BLaER1 treated with 17β-estradiol and CSF1 and Interleukin-3, amounts not matched to agents 10 nM and 100 nM (cell line): ENCODE measurements around the gene SEPHS2.
"Not testable (repeated sequence)": the region's sequence is repeated elsewhere in the genome, so short reads cannot be mapped to it uniquely, and the experiment has no call there.

Source experiments
- H3K27ac ChIP-seq, 11 experiments: shearing (Covaris generic); formaldehyde crosslinking; 2 replicates each; pipeline ENCODE4 v1.8.1; 2022
- H3K27me3 ChIP-seq, 11 experiments: shearing (Covaris generic); formaldehyde crosslinking; 2 replicates each; pipeline ENCODE4 v1.8.1; 2022
- H3K36me3 ChIP-seq, 11 experiments: shearing (Covaris generic); formaldehyde crosslinking; 2 replicates each; pipeline ENCODE4 v1.8.1; 2022
- H3K4me1 ChIP-seq, 10 experiments: shearing (Covaris generic); formaldehyde crosslinking; 2 replicates each; pipeline ENCODE4 v1.8.1; 2022
- H3K4me2 ChIP-seq, 11 experiments: shearing (Covaris generic); formaldehyde crosslinking; 2 replicates each; pipeline ENCODE4 v1.8.1; 2022
- H3K4me3 ChIP-seq, 10 experiments: shearing (Covaris generic); formaldehyde crosslinking; 2 replicates each; pipeline ENCODE4 v1.8.1; 2022
- H3K9ac ChIP-seq, 11 experiments: shearing (Covaris generic); formaldehyde crosslinking; 2 replicates each; pipeline ENCODE4 v1.8.1; 2022
- H3K9me3 ChIP-seq, 11 experiments: shearing (Covaris generic); formaldehyde crosslinking; replicated peaks in 1 of 11; 2 replicates each; pipeline ENCODE4 v1.8.1; 2022
- H4K20me1 ChIP-seq, 11 experiments: shearing (Covaris generic); formaldehyde crosslinking; 2 replicates each; pipeline ENCODE4 v1.8.1; 2022
- Cebpa-rat ChIP-seq, 11 experiments: shearing (Covaris generic); IDR thresholded peaks; 2 replicates each; pipeline ENCODE4 v1.8.1; 2022

Gene SEPHS2

GRCh38 chr16:30401768-30402425 is 43.8 kb downstream of the SEPHS2 start:
- Histone ChIP-seq H3K9ac (peak overlapping the region in 3 of 11 experiments; percentile 83 to 90 (median 83); a peak in 4 of 22 replicates), H3K27ac (peak overlapping the region in 5 of 11 experiments; percentile 85 to 89 (median 88); a peak in 4 of 22 replicates), H3K4me1 (peaks cover 46 to 84% (median 70%) of the 10 kb centered on the region in 10 experiments), H3K9me3 (no peaks in the 10 kb centered on the region), H3K36me3 (peaks cover 13 to 25% (median 18%) of the 10 kb centered on the region in 11 experiments), H3K27me3 (no peaks in the 10 kb centered on the region), H3K4me3 (no peak overlapping the region), H4K20me1 (peaks cover 0 to 17% (median 0%) of the 10 kb centered on the region in 11 experiments; a peak in 3 of 22 replicates), H3K4me2 (peak overlapping the region in 9 of 11 experiments; percentile 81 to 99 (median 95); a peak in 16 of 22 replicates)
- TF ChIP-seq Cebpa-rat (IDR thresholded peaks at IDR 0.05) = no peak

GRCh38 chr16:30399435-30400186 is 46.1 kb downstream of the SEPHS2 start:
- H3K4me3 ChIP-seq = peak overlapping the region; percentile 60 to 82 (median 64)
- peaks cover 52 to 77% (median 62%) of the 10 kb centered on the region in 10 experiments for H3K4me1 ChIP-seq
- H3K27ac ChIP-seq = peak overlapping the region in 10 of 11 experiments; percentile 66 to 91 (median 87); a peak in 19 of 22 replicates

GRCh38 chr16:30398661-30399434 is 46.8 kb downstream of the SEPHS2 start:
- peaks cover 52 to 84% (median 70%) of the 10 kb centered on the region in 10 experiments for H3K4me1 ChIP-seq
- H3K9ac ChIP-seq = peak overlapping the region; percentile 79 to 93 (median 83); a peak in 19 of 22 replicates
- H3K4me2 ChIP-seq = peak overlapping the region; percentile 81 to 99 (median 93)

More at GRCh38 chr16:30399435-30400186, 46.1 kb downstream of the SEPHS2 start:
- no peaks in the 10 kb centered on the region for H3K9me3 ChIP-seq
- peak overlapping the region; percentile 79 to 93 (median 83) for H3K9ac ChIP-seq
- H3K27me3 ChIP-seq = no peaks in the 10 kb centered on the region
- peak overlapping the region; percentile 81 to 99 (median 93) for H3K4me2 ChIP-seq
- peaks cover 13 to 27% (median 18%) of the 10 kb centered on the region in 11 experiments for H3K36me3 ChIP-seq
- no peak for TF ChIP-seq Cebpa-rat (IDR thresholded peaks at IDR 0.05)
- H4K20me1 ChIP-seq = peaks cover 0 to 21% (median 0%) of the 10 kb centered on the region in 11 experiments; a peak in 3 of 22 replicates

GRCh38 chr16:30397776-30398660 is 47.7 kb downstream of the SEPHS2 start:
- peaks cover 0 to 21% (median 0%) of the 10 kb centered on the region in 11 experiments; a peak in 3 of 22 replicates for H4K20me1 ChIP-seq
- peaks cover 45 to 76% (median 72%) of the 10 kb centered on the region in 10 experiments for H3K4me1 ChIP-seq
- no peaks in the 10 kb centered on the region for H3K27me3 ChIP-seq
- TF ChIP-seq Cebpa-rat (IDR thresholded peaks at IDR 0.05) = no peak
- peak overlapping the region in 9 of 11 experiments; percentile 81 to 99 (median 95); a peak in 18 of 22 replicates for H3K4me2 ChIP-seq
- peaks cover 13 to 27% (median 18%) of the 10 kb centered on the region in 11 experiments for H3K36me3 ChIP-seq
- no peak overlapping the region for H3K4me3 ChIP-seq
- no peaks in the 10 kb centered on the region for H3K9me3 ChIP-seq
- peak overlapping the region in 10 of 11 experiments; percentile 11 to 93 (median 89); a peak in 18 of 22 replicates for H3K9ac ChIP-seq
- peak overlapping the region in 5 of 11 experiments; percentile 46 to 89 (median 88); a peak in 7 of 22 replicates for H3K27ac ChIP-seq

More at GRCh38 chr16:30398661-30399434, 46.8 kb downstream of the SEPHS2 start:
- H3K27ac ChIP-seq = peak overlapping the region in 7 of 11 experiments; percentile 85 to 89 (median 88); a peak in 12 of 22 replicates
- H3K9me3 ChIP-seq = no peaks in the 10 kb centered on the region
- peak overlapping the region in 3 of 10 experiments; percentile 64 to 65 (median 64); a peak in 4 of 20 replicates for H3K4me3 ChIP-seq
- H3K27me3 ChIP-seq = no peaks in the 10 kb centered on the region
- H4K20me1 ChIP-seq = peaks cover 0 to 21% (median 0%) of the 10 kb centered on the region in 11 experiments; a peak in 3 of 22 replicates
- peaks cover 13 to 27% (median 18%) of the 10 kb centered on the region in 11 experiments for H3K36me3 ChIP-seq
- no peak for TF ChIP-seq Cebpa-rat (IDR thresholded peaks at IDR 0.05)

- Histone ChIP-seq H4K20me1 (peaks cover 0 to 21% (median 0%) of the 10 kb centered on the region in 11 experiments; a peak in 3 of 22 replicates), H3K27ac (peak overlapping the region in 5 of 11 experiments; percentile 3 to 88 (median 45); a peak in 5 of 22 replicates), H3K27me3 (no peaks in the 10 kb centered on the region), H3K36me3 (peaks cover 13 to 27% (median 18%) of the 10 kb centered on the region in 11 experiments), H3K4me3 (peak overlapping the region in 3 of 10 experiments; percentile 95 to 98 (median 96); a peak in 2 of 20 replicates), H3K4me1 (peaks cover 40 to 74% (median 67%) of the 10 kb centered on the region in 10 experiments), H3K9ac (peak overlapping the region; percentile 11 to 93 (median 85); a peak in 19 of 22 replicates), H3K4me2 (peak overlapping the region; percentile 81 to 99 (median 95)), H3K9me3 (no peaks in the 10 kb centered on the region)
- no peak for TF ChIP-seq Cebpa-rat (IDR thresholded peaks at IDR 0.05)
Observed at GRCh38 chr16:30397056-30397455, 48.6 kb downstream of the SEPHS2 start.

GRCh38 chr16:30396627-30397026 is 49.0 kb downstream of the SEPHS2 start:
- 0 out of 22 replicates have a peak overlapping the region, but pooled peaks of 1 of the 11 experiments have one; percentile 88 for H3K27ac ChIP-seq
- not testable (repeated sequence) for H3K9me3 ChIP-seq, H3K27me3 ChIP-seq
- peak overlapping the region; percentile 83 to 99 (median 95); a peak in 17 of 20 replicates for H3K4me3 ChIP-seq
- H3K36me3 ChIP-seq = peaks cover 13 to 27% (median 18%) of the 10 kb centered on the region in 11 experiments
- H3K9ac ChIP-seq = peak overlapping the region in 9 of 11 experiments; percentile 82 to 93 (median 89); a peak in 18 of 22 replicates
- H4K20me1 ChIP-seq = peaks cover 0 to 21% (median 0%) of the 10 kb centered on the region in 11 experiments; a peak in 3 of 22 replicates
- peak overlapping the region; percentile 81 to 99 (median 95) for H3K4me2 ChIP-seq
- H3K4me1 ChIP-seq = peaks cover 40 to 70% (median 63%) of the 10 kb centered on the region in 10 experiments

- peak overlapping the region; percentile 80 to 93 (median 88) for H3K9ac ChIP-seq
- H3K27ac ChIP-seq = peak overlapping the region; percentile 34 to 90 (median 86); a peak in 21 of 22 replicates
- no peak for TF ChIP-seq Cebpa-rat (IDR thresholded peaks at IDR 0.05)
- H3K4me1 ChIP-seq = peaks cover 36 to 64% (median 58%) of the 10 kb centered on the region in 10 experiments
- peaks cover 0 to 21% (median 0%) of the 10 kb centered on the region in 11 experiments; a peak in 3 of 22 replicates for H4K20me1 ChIP-seq
- H3K4me2 ChIP-seq = peak overlapping the region; percentile 81 to 99 (median 95)
- H3K9me3 ChIP-seq = no peaks in the 10 kb centered on the region
- H3K4me3 ChIP-seq = peak overlapping the region; percentile 83 to 99 (median 95)
- H3K36me3 ChIP-seq = peaks cover 13 to 27% (median 18%) of the 10 kb centered on the region in 11 experiments
- no peaks in the 10 kb centered on the region for H3K27me3 ChIP-seq
Observed at GRCh38 chr16:30395992-30396585, 49.6 kb downstream of the SEPHS2 start.
